ENCODE data around the gene ARHGAP4. TPM values are rescaled to one million over a fixed set of nuclear protein-coding genes. Genes with fewer than 3 reads are reported as not detected.

The ARHGAP4 gene
- total and polyA plus RNA-seq, 2 of the 4 experiments (the other 2 are of a cell fraction), result 0.18 to 0.72 TPM

DNA sequence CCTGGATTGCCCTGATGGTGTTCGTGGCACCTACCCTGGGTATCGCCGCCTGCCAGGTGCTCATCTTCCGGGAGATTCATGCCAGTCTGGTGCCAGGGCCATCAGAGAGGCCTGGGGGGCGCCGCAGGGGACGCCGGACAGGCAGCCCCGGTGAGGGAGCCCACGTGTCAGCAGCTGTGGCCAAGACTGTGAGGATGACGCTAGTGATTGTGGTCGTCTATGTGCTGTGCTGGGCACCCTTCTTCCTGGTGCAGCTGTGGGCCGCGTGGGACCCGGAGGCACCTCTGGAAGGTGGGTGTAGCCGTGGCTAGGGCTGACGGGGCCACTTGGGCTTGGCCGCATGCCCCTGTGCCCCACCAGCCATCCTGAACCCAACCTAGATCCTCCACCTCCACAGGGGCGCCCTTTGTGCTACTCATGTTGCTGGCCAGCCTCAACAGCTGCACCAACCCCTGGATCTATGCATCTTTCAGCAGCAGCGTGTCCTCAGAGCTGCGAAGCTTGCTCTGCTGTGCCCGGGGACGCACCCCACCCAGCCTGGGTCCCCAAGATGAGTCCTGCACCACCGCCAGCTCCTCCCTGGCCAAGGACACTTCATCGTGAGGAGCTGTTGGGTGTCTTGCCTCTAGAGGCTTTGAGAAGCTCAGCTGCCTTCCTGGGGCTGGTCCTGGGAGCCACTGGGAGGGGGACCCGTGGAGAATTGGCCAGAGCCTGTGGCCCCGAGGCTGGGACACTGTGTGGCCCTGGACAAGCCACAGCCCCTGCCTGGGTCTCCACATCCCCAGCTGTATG lies 19.7 kb downstream of the ARHGAP4 start:
- Histone ChIP-seq H2AK9ac (replicated peaks; ENCODE audit: low read depth, low read length, poor library complexity) (no peak overlapping the region), H3K27ac (ENCODE audit: insufficient read depth, low read length) (no peak overlapping the region), H2AFZ (replicated peaks; ENCODE audit: low read length, poor library complexity) (no peak overlapping the region), H3K14ac (replicated peaks; ENCODE audit: low read depth, low read length) (no peak overlapping the region), H4K20me1 (ENCODE audit: insufficient read depth, low read length) (no peaks in the 10 kb centered on the region; the same call in 1 of the 2 replicates), H2AK5ac (ENCODE audit: low read depth, low read length) (no peak overlapping the region), H3K9ac (ENCODE audit: low read depth, low read length) (no peak overlapping the region), H2BK20ac (ENCODE audit: low read depth, low read length) (no peak overlapping the region), H4K5ac (ENCODE audit: low read depth, low read length) (no peak overlapping the region), H3K36me3 (ENCODE audit: control insufficient read depth, insufficient read depth, low read length) (no peaks in the 10 kb centered on the region), H3K27me3 (ENCODE audit: control insufficient read depth, insufficient read depth, low read length) (peaks cover 6% of the 10 kb centered on the region), H2BK5ac (ENCODE audit: low read depth, low read length, poor library complexity, severe bottlenecking) (no peak overlapping the region), H3K4ac (ENCODE audit: low read depth, low read length) (no peak overlapping the region), H3K4me1 (ENCODE audit: control insufficient read depth, insufficient read depth, low read length) (peaks cover 5% of the 10 kb centered on the region; the same call in 1 of the 2 replicates), H2BK15ac (ENCODE audit: low read depth, low read length) (no peak overlapping the region), H3K9me3 (ENCODE audit: control insufficient read depth, insufficient read depth, low read length) (no peaks in the 10 kb centered on the region; the same call in 1 of the 2 replicates), H3K4me2 (ENCODE audit: low read depth, low read length) (no peak overlapping the region), H3K56ac (ENCODE audit: extremely low read depth, insufficient read depth, low read length) (no peak overlapping the region), H3K23ac (ENCODE audit: low read depth, low read length) (no peak overlapping the region), H2BK120ac (ENCODE audit: low read depth, low read length) (no peak overlapping the region), H3K79me1 (ENCODE audit: low read depth in 1 of 2, low read length in 2 of 2) (no peaks in the 10 kb centered on the region), H4K8ac (ENCODE audit: low read depth in 2 of 2, low read length in 2 of 2) (no peak overlapping the region), H3K9me1 (ENCODE audit: insufficient read depth, low read length) (peaks cover 3% of the 10 kb centered on the region), H4K91ac (ENCODE audit: insufficient read depth, low read depth, low read length) (no peak overlapping the region), H3K18ac (ENCODE audit: low read depth, low read length) (no peak overlapping the region), H3K4me3 (ENCODE audit: insufficient read depth, low read depth, low read length) (no peak overlapping the region)
- POLR2A ChIA-PET (ENCODE audit: unreplicated experiment), result no interaction called here
- in situ Hi-C loops (cut with MboI; ENCODE audit: low sequenced_read_pairs), result loop anchor here (25.0 kb wide), 1 partner anchor 944 kb away; no protein-coding TSS in a partner anchor
- 65% methylated on average over 17 of the region's 27 CpGs; no CpG with 5 or more reads in 1 of the 2 experiments for WGBS, 2 experiments (ENCODE audit: extremely low coverage in 2 of 2, insufficient read length in 1 of 2)
- CTCF ChIA-PET, result no interaction called here
- ATAC-seq (ENCODE audit: low read depth), result no peak
- DNase-seq, result no peak
- no peak for TF ChIP-seq BHLHE40 (IDR thresholded peaks at IDR 0.05; ENCODE audit: low read depth, low read length)
- no peak for TF ChIP-seq SMC3 (IDR thresholded peaks at IDR 0.05; ENCODE audit: low read depth, low read length)
- no peak for TF ChIP-seq NFE2L2 (IDR thresholded peaks at IDR 0.05; ENCODE audit: low read depth, low read length)
- no peak for TF ChIP-seq FOS (IDR thresholded peaks at IDR 0.05; ENCODE audit: low read depth, low read length)
- TF ChIP-seq MAFK (IDR thresholded peaks at IDR 0.05; ENCODE audit: low read depth, low read length), result no peak
- TF ChIP-seq MAZ (IDR thresholded peaks at IDR 0.05; ENCODE audit: borderline replicate concordance, low read depth, low read length), result no peak
- TF ChIP-seq, protein P1, sequence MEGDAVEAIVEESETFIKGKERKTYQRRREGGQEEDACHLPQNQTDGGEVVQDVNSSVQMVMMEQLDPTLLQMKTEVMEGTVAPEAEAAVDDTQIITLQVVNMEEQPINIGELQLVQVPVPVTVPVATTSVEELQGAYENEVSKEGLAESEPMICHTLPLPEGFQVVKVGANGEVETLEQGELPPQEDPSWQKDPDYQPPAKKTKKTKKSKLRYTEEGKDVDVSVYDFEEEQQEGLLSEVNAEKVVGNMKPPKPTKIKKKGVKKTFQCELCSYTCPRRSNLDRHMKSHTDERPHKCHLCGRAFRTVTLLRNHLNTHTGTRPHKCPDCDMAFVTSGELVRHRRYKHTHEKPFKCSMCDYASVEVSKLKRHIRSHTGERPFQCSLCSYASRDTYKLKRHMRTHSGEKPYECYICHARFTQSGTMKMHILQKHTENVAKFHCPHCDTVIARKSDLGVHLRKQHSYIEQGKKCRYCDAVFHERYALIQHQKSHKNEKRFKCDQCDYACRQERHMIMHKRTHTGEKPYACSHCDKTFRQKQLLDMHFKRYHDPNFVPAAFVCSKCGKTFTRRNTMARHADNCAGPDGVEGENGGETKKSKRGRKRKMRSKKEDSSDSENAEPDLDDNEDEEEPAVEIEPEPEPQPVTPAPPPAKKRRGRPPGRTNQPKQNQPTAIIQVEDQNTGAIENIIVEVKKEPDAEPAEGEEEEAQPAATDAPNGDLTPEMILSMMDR (conservative IDR thresholded peaks at IDR 0.05; ENCODE audit: low read depth, low read length), result no peak
- no peak for TF ChIP-seq POLR2A (IDR thresholded peaks at IDR 0.05; ENCODE audit: low read depth, low read length)
- no peak for TF ChIP-seq RCOR1 (IDR thresholded peaks at IDR 0.05; ENCODE audit: insufficient replicate concordance, low read length)
- TF ChIP-seq, protein P2, sequence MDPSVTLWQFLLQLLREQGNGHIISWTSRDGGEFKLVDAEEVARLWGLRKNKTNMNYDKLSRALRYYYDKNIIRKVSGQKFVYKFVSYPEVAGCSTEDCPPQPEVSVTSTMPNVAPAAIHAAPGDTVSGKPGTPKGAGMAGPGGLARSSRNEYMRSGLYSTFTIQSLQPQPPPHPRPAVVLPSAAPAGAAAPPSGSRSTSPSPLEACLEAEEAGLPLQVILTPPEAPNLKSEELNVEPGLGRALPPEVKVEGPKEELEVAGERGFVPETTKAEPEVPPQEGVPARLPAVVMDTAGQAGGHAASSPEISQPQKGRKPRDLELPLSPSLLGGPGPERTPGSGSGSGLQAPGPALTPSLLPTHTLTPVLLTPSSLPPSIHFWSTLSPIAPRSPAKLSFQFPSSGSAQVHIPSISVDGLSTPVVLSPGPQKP (IDR thresholded peaks at IDR 0.05; ENCODE audit: borderline replicate concordance, low read depth, low read length), result no peak
- TF ChIP-seq CEBPB (IDR thresholded peaks at IDR 0.05; ENCODE audit: low read depth, low read length), result no peak
- intact Hi-C loops (cut with micrococcal nuclease), result no loop called here
- no TSS peak for BruUV-seq (replicated peaks)
- dilution Hi-C loops (cut with HindIII; ENCODE audit: low sequenced_read_pairs, unreplicated experiment), result no loop called here

Data from IMR-90 (cell line).